ENCODE data around the gene POR. TPM values are rescaled to one million over a fixed set of nuclear protein-coding genes. Genes with fewer than 3 reads are reported as not detected.

The POR gene
- total RNA-seq, 1 experiment from 2014 or later, result 151 TPM

DNA sequence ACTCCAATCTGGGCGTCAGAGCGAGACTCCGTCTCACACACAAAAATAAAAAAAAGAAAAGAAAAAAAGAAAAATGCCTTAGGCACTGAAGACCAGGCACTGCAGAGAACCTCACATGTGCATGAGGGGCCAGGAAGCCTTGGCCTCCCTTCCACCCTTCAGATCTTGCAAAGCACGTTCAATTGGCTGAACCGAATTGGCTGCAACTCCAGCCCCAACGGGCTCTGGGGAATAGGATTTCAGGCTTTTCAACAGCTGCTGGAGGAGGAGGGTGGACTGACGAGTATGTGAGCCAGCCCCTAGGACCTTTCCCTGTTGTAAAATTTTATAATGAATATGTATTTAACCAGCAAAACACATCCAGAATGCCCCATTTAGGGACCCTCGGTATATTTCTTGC lies 62.8 kb downstream of the POR start:
- H3K27ac Mint-ChIP-seq, result no peak overlapping the region

DNA sequence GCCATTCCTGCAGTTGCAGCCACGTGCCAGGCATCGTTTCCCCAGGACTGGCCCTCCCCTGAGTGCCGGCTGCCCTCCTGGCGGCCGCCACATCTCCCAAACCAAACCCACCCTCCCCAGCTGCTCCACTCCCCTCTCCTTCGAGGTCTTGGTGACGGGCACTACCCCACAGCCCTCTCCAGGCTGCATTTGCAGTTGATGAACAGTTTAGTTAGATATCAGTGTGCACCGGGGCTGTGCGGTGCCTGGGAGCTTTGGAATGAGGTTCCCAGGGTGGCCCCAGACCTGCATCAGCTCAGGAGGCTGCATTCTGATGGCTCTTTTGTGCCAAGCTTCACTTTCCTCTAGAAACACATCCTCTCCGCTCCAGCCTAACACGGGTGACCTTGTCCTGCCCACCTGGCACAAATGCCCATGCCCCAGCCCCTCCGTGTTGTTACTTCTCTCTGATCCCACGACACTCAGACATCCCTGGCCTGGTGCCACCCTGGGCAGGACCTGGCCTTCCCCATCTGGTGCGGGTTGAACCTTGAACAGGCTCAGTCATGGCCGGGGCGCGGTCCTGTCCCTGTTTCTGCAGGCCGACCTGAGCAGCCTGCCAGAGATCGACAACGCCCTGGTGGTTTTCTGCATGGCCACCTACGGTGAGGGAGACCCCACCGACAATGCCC lies 64.9 kb downstream of the POR start:
- ChIA-PET CTCF (no interaction called here), POLR2A (no interaction called here)
- no peaks in the 10 kb centered on the region for H3K4me1 Mint-ChIP-seq
- DNase-seq (ENCODE audit: low spot score) (no peak), ATAC-seq (no peak)
- no peaks in the 10 kb centered on the region for H3K9me3 Mint-ChIP-seq
- H3K4me3 Mint-ChIP-seq, result no peak overlapping the region
- peaks cover 10% of the 10 kb centered on the region for H3K36me3 Mint-ChIP-seq
- H3K27ac Mint-ChIP-seq, result peak overlapping the region; percentile 60
- H3K27me3 Mint-ChIP-seq (ENCODE audit: low read depth), result no peaks in the 10 kb centered on the region
- TF ChIP-seq, protein P1, sequence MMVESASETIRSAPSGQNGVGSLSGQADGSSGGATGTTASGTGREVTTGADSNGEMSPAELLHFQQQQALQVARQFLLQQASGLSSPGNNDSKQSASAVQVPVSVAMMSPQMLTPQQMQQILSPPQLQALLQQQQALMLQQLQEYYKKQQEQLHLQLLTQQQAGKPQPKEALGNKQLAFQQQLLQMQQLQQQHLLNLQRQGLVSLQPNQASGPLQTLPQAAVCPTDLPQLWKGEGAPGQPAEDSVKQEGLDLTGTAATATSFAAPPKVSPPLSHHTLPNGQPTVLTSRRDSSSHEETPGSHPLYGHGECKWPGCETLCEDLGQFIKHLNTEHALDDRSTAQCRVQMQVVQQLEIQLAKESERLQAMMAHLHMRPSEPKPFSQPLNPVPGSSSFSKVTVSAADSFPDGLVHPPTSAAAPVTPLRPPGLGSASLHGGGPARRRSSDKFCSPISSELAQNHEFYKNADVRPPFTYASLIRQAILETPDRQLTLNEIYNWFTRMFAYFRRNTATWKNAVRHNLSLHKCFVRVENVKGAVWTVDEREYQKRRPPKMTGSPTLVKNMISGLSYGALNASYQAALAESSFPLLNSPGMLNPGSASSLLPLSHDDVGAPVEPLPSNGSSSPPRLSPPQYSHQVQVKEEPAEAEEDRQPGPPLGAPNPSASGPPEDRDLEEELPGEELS (CRISPR knock-in tag; IDR thresholded peaks at IDR 0.05), result no peak
- TF ChIP-seq, protein P2, sequence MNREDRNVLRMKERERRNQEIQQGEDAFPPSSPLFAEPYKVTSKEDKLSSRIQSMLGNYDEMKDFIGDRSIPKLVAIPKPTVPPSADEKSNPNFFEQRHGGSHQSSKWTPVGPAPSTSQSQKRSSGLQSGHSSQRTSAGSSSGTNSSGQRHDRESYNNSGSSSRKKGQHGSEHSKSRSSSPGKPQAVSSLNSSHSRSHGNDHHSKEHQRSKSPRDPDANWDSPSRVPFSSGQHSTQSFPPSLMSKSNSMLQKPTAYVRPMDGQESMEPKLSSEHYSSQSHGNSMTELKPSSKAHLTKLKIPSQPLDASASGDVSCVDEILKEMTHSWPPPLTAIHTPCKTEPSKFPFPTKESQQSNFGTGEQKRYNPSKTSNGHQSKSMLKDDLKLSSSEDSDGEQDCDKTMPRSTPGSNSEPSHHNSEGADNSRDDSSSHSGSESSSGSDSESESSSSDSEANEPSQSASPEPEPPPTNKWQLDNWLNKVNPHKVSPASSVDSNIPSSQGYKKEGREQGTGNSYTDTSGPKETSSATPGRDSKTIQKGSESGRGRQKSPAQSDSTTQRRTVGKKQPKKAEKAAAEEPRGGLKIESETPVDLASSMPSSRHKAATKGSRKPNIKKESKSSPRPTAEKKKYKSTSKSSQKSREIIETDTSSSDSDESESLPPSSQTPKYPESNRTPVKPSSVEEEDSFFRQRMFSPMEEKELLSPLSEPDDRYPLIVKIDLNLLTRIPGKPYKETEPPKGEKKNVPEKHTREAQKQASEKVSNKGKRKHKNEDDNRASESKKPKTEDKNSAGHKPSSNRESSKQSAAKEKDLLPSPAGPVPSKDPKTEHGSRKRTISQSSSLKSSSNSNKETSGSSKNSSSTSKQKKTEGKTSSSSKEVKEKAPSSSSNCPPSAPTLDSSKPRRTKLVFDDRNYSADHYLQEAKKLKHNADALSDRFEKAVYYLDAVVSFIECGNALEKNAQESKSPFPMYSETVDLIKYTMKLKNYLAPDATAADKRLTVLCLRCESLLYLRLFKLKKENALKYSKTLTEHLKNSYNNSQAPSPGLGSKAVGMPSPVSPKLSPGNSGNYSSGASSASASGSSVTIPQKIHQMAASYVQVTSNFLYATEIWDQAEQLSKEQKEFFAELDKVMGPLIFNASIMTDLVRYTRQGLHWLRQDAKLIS (CRISPR knock-in tag; IDR thresholded peaks at IDR 0.05; ENCODE audit: borderline replicate concordance), result no peak
- TF ChIP-seq NR3C1 (CRISPR knock-in tag; conservative IDR thresholded peaks at IDR 0.05; ENCODE audit: low read depth), result no peak
- TF ChIP-seq, protein P3, sequence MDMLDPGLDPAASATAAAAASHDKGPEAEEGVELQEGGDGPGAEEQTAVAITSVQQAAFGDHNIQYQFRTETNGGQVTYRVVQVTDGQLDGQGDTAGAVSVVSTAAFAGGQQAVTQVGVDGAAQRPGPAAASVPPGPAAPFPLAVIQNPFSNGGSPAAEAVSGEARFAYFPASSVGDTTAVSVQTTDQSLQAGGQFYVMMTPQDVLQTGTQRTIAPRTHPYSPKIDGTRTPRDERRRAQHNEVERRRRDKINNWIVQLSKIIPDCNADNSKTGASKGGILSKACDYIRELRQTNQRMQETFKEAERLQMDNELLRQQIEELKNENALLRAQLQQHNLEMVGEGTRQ (CRISPR knock-in tag; IDR thresholded peaks at IDR 0.05), result no peak

More for the DNA sequence above, 62.8 kb downstream of the POR start:
- H3K27me3 Mint-ChIP-seq (ENCODE audit: low read depth), result no peaks in the 10 kb centered on the region
- no peaks in the 10 kb centered on the region for H3K9me3 Mint-ChIP-seq
- no peak for DNase-seq (ENCODE audit: low spot score)
- POLR2A ChIA-PET, result no interaction called here
- TF ChIP-seq, protein P4, sequence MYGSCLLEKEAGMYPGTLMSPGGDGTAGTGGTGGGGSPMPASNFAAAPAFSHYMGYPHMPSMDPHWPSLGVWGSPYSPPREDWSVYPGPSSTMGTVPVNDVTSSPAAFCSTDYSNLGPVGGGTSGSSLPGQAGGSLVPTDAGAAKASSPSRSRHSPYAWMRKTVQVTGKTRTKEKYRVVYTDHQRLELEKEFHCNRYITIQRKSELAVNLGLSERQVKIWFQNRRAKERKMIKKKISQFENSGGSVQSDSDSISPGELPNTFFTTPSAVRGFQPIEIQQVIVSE (CRISPR knock-in tag; IDR thresholded peaks at IDR 0.05; ENCODE audit: borderline replicate concordance), result no peak
- TF ChIP-seq, protein P5, sequence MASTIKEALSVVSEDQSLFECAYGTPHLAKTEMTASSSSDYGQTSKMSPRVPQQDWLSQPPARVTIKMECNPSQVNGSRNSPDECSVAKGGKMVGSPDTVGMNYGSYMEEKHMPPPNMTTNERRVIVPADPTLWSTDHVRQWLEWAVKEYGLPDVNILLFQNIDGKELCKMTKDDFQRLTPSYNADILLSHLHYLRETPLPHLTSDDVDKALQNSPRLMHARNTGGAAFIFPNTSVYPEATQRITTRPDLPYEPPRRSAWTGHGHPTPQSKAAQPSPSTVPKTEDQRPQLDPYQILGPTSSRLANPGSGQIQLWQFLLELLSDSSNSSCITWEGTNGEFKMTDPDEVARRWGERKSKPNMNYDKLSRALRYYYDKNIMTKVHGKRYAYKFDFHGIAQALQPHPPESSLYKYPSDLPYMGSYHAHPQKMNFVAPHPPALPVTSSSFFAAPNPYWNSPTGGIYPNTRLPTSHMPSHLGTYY (CRISPR knock-in tag; IDR thresholded peaks at IDR 0.05), result no peak
- no peak for TF ChIP-seq CBFB (CRISPR knock-in tag; IDR thresholded peaks at IDR 0.05; ENCODE audit: low read depth)
- TF ChIP-seq, protein P6, sequence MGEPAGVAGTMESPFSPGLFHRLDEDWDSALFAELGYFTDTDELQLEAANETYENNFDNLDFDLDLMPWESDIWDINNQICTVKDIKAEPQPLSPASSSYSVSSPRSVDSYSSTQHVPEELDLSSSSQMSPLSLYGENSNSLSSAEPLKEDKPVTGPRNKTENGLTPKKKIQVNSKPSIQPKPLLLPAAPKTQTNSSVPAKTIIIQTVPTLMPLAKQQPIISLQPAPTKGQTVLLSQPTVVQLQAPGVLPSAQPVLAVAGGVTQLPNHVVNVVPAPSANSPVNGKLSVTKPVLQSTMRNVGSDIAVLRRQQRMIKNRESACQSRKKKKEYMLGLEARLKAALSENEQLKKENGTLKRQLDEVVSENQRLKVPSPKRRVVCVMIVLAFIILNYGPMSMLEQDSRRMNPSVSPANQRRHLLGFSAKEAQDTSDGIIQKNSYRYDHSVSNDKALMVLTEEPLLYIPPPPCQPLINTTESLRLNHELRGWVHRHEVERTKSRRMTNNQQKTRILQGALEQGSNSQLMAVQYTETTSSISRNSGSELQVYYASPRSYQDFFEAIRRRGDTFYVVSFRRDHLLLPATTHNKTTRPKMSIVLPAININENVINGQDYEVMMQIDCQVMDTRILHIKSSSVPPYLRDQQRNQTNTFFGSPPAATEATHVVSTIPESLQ (CRISPR knock-in tag; IDR thresholded peaks at IDR 0.05), result no peak
- TF ChIP-seq, protein P3 (CRISPR knock-in tag; IDR thresholded peaks at IDR 0.05), result no peak
- TF ChIP-seq, protein P2 (CRISPR knock-in tag; IDR thresholded peaks at IDR 0.05; ENCODE audit: borderline replicate concordance), result no peak
- TF ChIP-seq ZNF671 (CRISPR knock-in tag; IDR thresholded peaks at IDR 0.05), result no peak
- TF ChIP-seq JAZF1 (CRISPR knock-in tag; IDR thresholded peaks at IDR 0.05), result no peak
- TF ChIP-seq, protein P7, sequence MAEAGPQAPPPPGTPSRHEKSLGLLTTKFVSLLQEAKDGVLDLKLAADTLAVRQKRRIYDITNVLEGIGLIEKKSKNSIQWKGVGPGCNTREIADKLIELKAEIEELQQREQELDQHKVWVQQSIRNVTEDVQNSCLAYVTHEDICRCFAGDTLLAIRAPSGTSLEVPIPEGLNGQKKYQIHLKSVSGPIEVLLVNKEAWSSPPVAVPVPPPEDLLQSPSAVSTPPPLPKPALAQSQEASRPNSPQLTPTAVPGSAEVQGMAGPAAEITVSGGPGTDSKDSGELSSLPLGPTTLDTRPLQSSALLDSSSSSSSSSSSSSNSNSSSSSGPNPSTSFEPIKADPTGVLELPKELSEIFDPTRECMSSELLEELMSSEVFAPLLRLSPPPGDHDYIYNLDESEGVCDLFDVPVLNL (CRISPR knock-in tag; IDR thresholded peaks at IDR 0.05; ENCODE audit: borderline replicate concordance, low read depth), result no peak
- TF ChIP-seq FOXP1 (CRISPR knock-in tag; IDR thresholded peaks at IDR 0.05; ENCODE audit: borderline replicate concordance), result no peak
- no peak for TF ChIP-seq GRHL2 (CRISPR knock-in tag; IDR thresholded peaks at IDR 0.05; ENCODE audit: insufficient replicate concordance, severe bottlenecking)
- no peak for ATAC-seq
- CTCF ChIA-PET, result no interaction called here
- H3K4me3 Mint-ChIP-seq, result no peak overlapping the region
- H3K36me3 Mint-ChIP-seq, result peaks cover 26% of the 10 kb centered on the region
- no peaks in the 10 kb centered on the region for H3K4me1 Mint-ChIP-seq

Measured in WTC11 (cell line).